SK-N-SH (cell line): ENCODE data around the gene EXOG.

Source experiments
- CTCF ChIP-seq: fragments of 200-600 bp; sonication (generic); IDR thresholded peaks from 2 replicates; pipeline ENCODE4 v1.6.1; 2017; ENCODE audit warnings: antibody characterized with exemption, mild to moderate bottlenecking, moderate library complexity
- EP300 ChIP-seq, 2 experiments: IDR thresholded peaks; 2 replicates each; pipeline versions ENCODE4 v1.4.0 to v1.6.1; 2012; ENCODE audit warnings: borderline replicate concordance in 1 of 2, low read depth in 1 of 2, low read length in 1 of 2
- EZH2phosphoT487 ChIP-seq: fragments of 200-600 bp; sonication (generic); IDR thresholded peaks from 2 replicates; pipeline ENCODE4 v1.6.1; 2017; ENCODE audit warnings: low read depth, mixed run types, mild to moderate bottlenecking, antibody characterized with exemption, moderate library complexity, borderline replicate concordance
- MAX ChIP-seq: IDR thresholded peaks from 2 replicates; pipeline ENCODE4 v1.4.0; 2012; ENCODE audit warnings: low read depth
- USF1 ChIP-seq: IDR thresholded peaks from 2 replicates; pipeline ENCODE4 v1.4.0; 2012; ENCODE audit warnings: low read depth, borderline replicate concordance
- YY1 ChIP-seq: IDR thresholded peaks from 2 replicates; pipeline ENCODE4 v1.4.0; 2012; ENCODE audit warnings: low read depth, mild to moderate bottlenecking
- TF ChIP-seq, protein P1 (sequence below): IDR thresholded peaks from 2 replicates; pipeline ENCODE4 v1.6.1; 2012; ENCODE audit warnings: mild to moderate bottlenecking, low read depth, low read length, moderate library complexity

- TF ChIP-seq, protein P1, sequence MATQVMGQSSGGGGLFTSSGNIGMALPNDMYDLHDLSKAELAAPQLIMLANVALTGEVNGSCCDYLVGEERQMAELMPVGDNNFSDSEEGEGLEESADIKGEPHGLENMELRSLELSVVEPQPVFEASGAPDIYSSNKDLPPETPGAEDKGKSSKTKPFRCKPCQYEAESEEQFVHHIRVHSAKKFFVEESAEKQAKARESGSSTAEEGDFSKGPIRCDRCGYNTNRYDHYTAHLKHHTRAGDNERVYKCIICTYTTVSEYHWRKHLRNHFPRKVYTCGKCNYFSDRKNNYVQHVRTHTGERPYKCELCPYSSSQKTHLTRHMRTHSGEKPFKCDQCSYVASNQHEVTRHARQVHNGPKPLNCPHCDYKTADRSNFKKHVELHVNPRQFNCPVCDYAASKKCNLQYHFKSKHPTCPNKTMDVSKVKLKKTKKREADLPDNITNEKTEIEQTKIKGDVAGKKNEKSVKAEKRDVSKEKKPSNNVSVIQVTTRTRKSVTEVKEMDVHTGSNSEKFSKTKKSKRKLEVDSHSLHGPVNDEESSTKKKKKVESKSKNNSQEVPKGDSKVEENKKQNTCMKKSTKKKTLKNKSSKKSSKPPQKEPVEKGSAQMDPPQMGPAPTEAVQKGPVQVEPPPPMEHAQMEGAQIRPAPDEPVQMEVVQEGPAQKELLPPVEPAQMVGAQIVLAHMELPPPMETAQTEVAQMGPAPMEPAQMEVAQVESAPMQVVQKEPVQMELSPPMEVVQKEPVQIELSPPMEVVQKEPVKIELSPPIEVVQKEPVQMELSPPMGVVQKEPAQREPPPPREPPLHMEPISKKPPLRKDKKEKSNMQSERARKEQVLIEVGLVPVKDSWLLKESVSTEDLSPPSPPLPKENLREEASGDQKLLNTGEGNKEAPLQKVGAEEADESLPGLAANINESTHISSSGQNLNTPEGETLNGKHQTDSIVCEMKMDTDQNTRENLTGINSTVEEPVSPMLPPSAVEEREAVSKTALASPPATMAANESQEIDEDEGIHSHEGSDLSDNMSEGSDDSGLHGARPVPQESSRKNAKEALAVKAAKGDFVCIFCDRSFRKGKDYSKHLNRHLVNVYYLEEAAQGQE, result no peak
- no peak for TF ChIP-seq MAX
- no peak for TF ChIP-seq EZH2phosphoT487
- TF ChIP-seq CTCF, result no peak
- no peak for TF ChIP-seq USF1
- TF ChIP-seq EP300 (IDR thresholded peaks at IDR 0.05; ENCODE audit: borderline replicate concordance in 1 of 2, low read depth in 1 of 2, low read length in 1 of 2), result no peak
- TF ChIP-seq YY1, result no peak
Observed at GRCh38 chr3:38459499-38460048, 36.6 kb upstream of the EXOG start.
